Measurements from ENCODE around the gene TESK2.

The TESK2 gene

GRCh38 chr1:45299296-45299695 lies 191.7 kb downstream of the TESK2 start:
- no peak for DNase-seq

DNA sequence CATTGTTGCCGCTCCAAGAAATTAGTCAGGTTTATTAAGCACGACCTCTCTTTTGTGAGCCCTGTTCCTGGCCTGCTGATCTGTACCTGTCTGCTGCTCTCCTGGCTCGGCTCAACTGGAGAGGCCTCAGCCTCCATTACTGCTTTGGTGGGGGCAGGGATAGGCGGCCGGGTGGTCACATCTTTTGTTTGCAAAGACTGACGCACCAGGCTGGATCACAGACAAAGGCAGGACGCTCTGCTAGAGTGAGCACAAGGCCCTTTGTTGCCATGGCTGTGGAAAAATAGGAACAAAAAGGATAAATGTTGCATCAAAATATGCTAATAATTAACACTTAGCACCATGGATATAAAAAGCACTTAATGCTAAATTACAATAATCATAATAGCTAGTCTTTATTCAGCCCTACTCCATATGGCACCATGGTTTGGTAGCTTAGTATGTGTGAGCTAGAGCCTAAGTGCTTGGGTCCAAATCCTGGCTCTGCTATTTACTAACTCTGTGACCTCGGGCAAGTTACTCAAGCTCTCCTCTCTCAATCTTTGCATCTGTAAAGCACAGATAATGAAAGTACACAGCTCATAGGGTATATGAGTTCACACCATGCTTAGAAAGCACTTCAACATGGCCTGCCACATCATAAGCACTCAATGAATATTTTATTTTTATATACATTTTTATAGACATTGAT lies 193.2 kb downstream of the TESK2 start:
- DNase-seq, result peak; percentile 91
